ENCODE data around the gene SLAMF9. TPM values are rescaled to one million over a fixed set of nuclear protein-coding genes. Genes with fewer than 3 reads are reported as not detected.

The SLAMF9 gene
- total RNA-seq, 1 donor from 2014 or later: not detected

- no peak for DNase-seq (ENCODE audit: extremely low spot score, unreplicated experiment)
- Mint-ChIP-seq H3K4me3 (ENCODE audit: unreplicated experiment) (no peak overlapping the region), H3K27me3 (ENCODE audit: unreplicated experiment) (peaks cover 5% of the 10 kb centered on the region), H3K4me1 (ENCODE audit: unreplicated experiment) (peaks cover 11% of the 10 kb centered on the region), H3K36me3 (ENCODE audit: unreplicated experiment) (no peaks in the 10 kb centered on the region), H3K27ac (ENCODE audit: unreplicated experiment) (no peak overlapping the region), H3K9me3 (ENCODE audit: unreplicated experiment) (no peaks in the 10 kb centered on the region)
- TF ChIP-seq CTCF (IDR thresholded peaks at IDR 0.05): no peak
Measured at GRCh38 chr1:159929155-159930051, 24.6 kb downstream of the SLAMF9 start.

GRCh38 chr1:159928491-159929050 is 25.5 kb downstream of the SLAMF9 start:
- Mint-ChIP-seq H3K4me1 (ENCODE audit: unreplicated experiment) (peaks cover 18% of the 10 kb centered on the region), H3K4me3 (ENCODE audit: unreplicated experiment) (no peak overlapping the region), H3K27me3 (ENCODE audit: unreplicated experiment) (peaks cover 5% of the 10 kb centered on the region), H3K36me3 (ENCODE audit: unreplicated experiment) (no peaks in the 10 kb centered on the region), H3K9me3 (ENCODE audit: unreplicated experiment) (no peaks in the 10 kb centered on the region), H3K27ac (ENCODE audit: unreplicated experiment) (no peak overlapping the region)
- no peak for TF ChIP-seq CTCF (IDR thresholded peaks at IDR 0.05)
- DNase-seq (ENCODE audit: extremely low spot score, unreplicated experiment): no peak

- no peak overlapping the region for H3K27ac Mint-ChIP-seq (ENCODE audit: unreplicated experiment)
Measured at GRCh38 chr1:159927849-159928431, 26.1 kb downstream of the SLAMF9 start.

GRCh38 chr1:159927211-159927848 is 26.7 kb downstream of the SLAMF9 start:
- Mint-ChIP-seq H3K9me3 (ENCODE audit: unreplicated experiment) (no peaks in the 10 kb centered on the region), H3K27me3 (ENCODE audit: unreplicated experiment) (peaks cover 5% of the 10 kb centered on the region), H3K36me3 (ENCODE audit: unreplicated experiment) (no peaks in the 10 kb centered on the region), H3K27ac (ENCODE audit: unreplicated experiment) (no peak overlapping the region), H3K4me3 (ENCODE audit: unreplicated experiment) (no peak overlapping the region), H3K4me1 (ENCODE audit: unreplicated experiment) (peaks cover 31% of the 10 kb centered on the region)
- DNase-seq (ENCODE audit: extremely low spot score, unreplicated experiment): no peak
- no peak for TF ChIP-seq CTCF (IDR thresholded peaks at IDR 0.05)

More at GRCh38 chr1:159927849-159928431, 26.1 kb downstream of the SLAMF9 start:
- H3K4me3 Mint-ChIP-seq (ENCODE audit: unreplicated experiment): no peak overlapping the region
- no peaks in the 10 kb centered on the region for H3K36me3 Mint-ChIP-seq (ENCODE audit: unreplicated experiment)
- H3K9me3 Mint-ChIP-seq (ENCODE audit: unreplicated experiment): no peaks in the 10 kb centered on the region
- no peak for TF ChIP-seq CTCF (IDR thresholded peaks at IDR 0.05)
- H3K27me3 Mint-ChIP-seq (ENCODE audit: unreplicated experiment): peaks cover 5% of the 10 kb centered on the region
- no peak for DNase-seq (ENCODE audit: extremely low spot score, unreplicated experiment)
- peaks cover 25% of the 10 kb centered on the region for H3K4me1 Mint-ChIP-seq (ENCODE audit: unreplicated experiment)
